SK-N-SH (cell line): ENCODE measurements around the gene ANKH. TPM values are rescaled to one million over a fixed set of nuclear protein-coding genes. Genes with fewer than 3 reads are reported as not detected.

Experiments
- CTCF ChIA-PET: fragments of 300-600, 350-600 bp; formaldehyde crosslinking; extraction: SDS; loops from one replicate; lab custom pipeline; 2021; lab: Yijun Ruan, JAX
- POLR2A ChIA-PET: fragments of 350-600 bp; sonication (Branson Sonifier 250); formaldehyde crosslinking; extraction: SDS; loops from one replicate; lab custom pipeline; 2020; ENCODE audit warnings: antibody characterized with exemption, inconsistent platforms; lab: Yijun Ruan, JAX
- DNase-seq: peaks from one replicate; pipeline ENCODE4 v3.0.0; 2012
- H2AFZ ChIP-seq: fragments of 200-600 bp; sonication (generic); 2 replicates; pipeline ENCODE4 v1.8.1; 2016; ENCODE audit warnings: antibody characterized with exemption, mild to moderate bottlenecking, low read depth
- H3F3A ChIP-seq: fragments of 200-600 bp; sonication (generic); replicated peaks from 2 replicates; pipeline ENCODE3; 2016; ENCODE audit warnings: antibody characterized with exemption, mild to moderate bottlenecking; ENCODE audit not compliant: insufficient read depth
- H3K27ac ChIP-seq, 2 experiments: fragments of 200-500 bp in 1 of 2; fragments of 200-600 bp in 1 of 2; sonication (Bioruptor generic) in 1 of 2; sonication (generic), shearing (Covaris generic) in 1 of 2; 2 replicates each; pipeline versions ENCODE4 v1.5.1 to v1.6.1; 2014 to 2016; ENCODE audit warnings: low read depth in 2 of 2, inconsistent platforms in 1 of 2, low read length in 1 of 2, mild to moderate bottlenecking in 1 of 2, mixed read lengths in 1 of 2
- H3K27me3 ChIP-seq: fragments of 200-600 bp; sonication (generic), shearing (Covaris generic); 2 replicates; pipeline ENCODE4 v1.6.1; 2016; ENCODE audit warnings: mixed run types; ENCODE audit not compliant: insufficient read depth
- H3K36me3 ChIP-seq, 2 experiments: fragments of 200-500 bp in 1 of 2; fragments of 200-600 bp in 1 of 2; sonication (Bioruptor generic) in 1 of 2; sonication (generic) in 1 of 2; replicated peaks in 1 of 2; 2 replicates each; pipeline versions ENCODE3 to v1.5.1; 2014 to 2016; ENCODE audit warnings: low read length in 1 of 2, mild to moderate bottlenecking in 1 of 2; ENCODE audit not compliant: insufficient read depth in 2 of 2, control insufficient read depth in 1 of 2
- H3K4me1 ChIP-seq, 2 experiments: fragments of 200-500 bp in 1 of 2; fragments of 200-600 bp in 1 of 2; sonication (Bioruptor generic) in 1 of 2; sonication (generic), shearing (Covaris generic) in 1 of 2; 2 replicates each; pipeline versions ENCODE4 v1.5.1 to v1.6.1; 2014 to 2016; ENCODE audit warnings: low read depth in 1 of 2, low read length in 1 of 2, mixed run types in 1 of 2; ENCODE audit not compliant: insufficient read depth in 2 of 2, control insufficient read depth in 1 of 2
- H3K4me2 ChIP-seq: fragments of 200-600 bp; sonication (generic), shearing (Covaris generic); 2 replicates; pipeline ENCODE4 v1.6.1; 2017; ENCODE audit warnings: mixed run types
- H3K4me3 ChIP-seq, 2 experiments: fragments of 200-500 bp in 1 of 2; fragments of 200-600 bp in 1 of 2; sonication (Bioruptor generic) in 1 of 2; sonication (generic), shearing (Covaris generic) in 1 of 2; 2 replicates each; pipeline versions ENCODE4 v1.5.1 to v1.8.1; 2014 to 2016; ENCODE audit warnings: low read depth in 2 of 2, inconsistent platforms in 1 of 2, low read length in 1 of 2, mild to moderate bottlenecking in 1 of 2, mixed read lengths in 1 of 2, moderate library complexity in 1 of 2
- H3K79me2 ChIP-seq: fragments of 200-600 bp; sonication (generic); 2 replicates; pipeline ENCODE4 v1.8.1; 2017; ENCODE audit warnings: mild to moderate bottlenecking; ENCODE audit not compliant: insufficient read depth
- H3K9ac ChIP-seq: fragments of 200-600 bp; sonication (generic); 2 replicates; pipeline ENCODE4 v1.6.1; 2017; ENCODE audit warnings: mixed run types
- H3K9me2 ChIP-seq: fragments of 200-600 bp; sonication (generic); 2 replicates; pipeline ENCODE4 v1.6.1; 2017; ENCODE audit warnings: mixed run types
- H3K9me3 ChIP-seq: fragments of 200-600 bp; sonication (generic); 2 replicates; pipeline ENCODE4 v1.6.1; 2017; ENCODE audit warnings: mixed run types, mild to moderate bottlenecking, moderate library complexity
- H4K20me1 ChIP-seq: fragments of 200-600 bp; sonication (generic); 2 replicates; pipeline ENCODE4 v1.6.1; 2017; ENCODE audit warnings: mild to moderate bottlenecking, mixed run types; ENCODE audit not compliant: insufficient read depth
- FOXJ3 ChIP-seq: sonication (generic); formaldehyde crosslinking; IDR thresholded peaks from 2 replicates; pipeline ENCODE4 v1.5.1; 2020; ENCODE audit warnings: mild to moderate bottlenecking, missing genetic modification reagents
- FOXM1 ChIP-seq: IDR thresholded peaks from 2 replicates; pipeline ENCODE4 v1.4.0; 2012; ENCODE audit warnings: low read depth, mild to moderate bottlenecking
- GABPA ChIP-seq: IDR thresholded peaks from 2 replicates; pipeline ENCODE4 v1.4.0; 2012; ENCODE audit warnings: low read depth, mild to moderate bottlenecking
- GATA2 ChIP-seq: sonication (generic); formaldehyde crosslinking; IDR thresholded peaks from 2 replicates; pipeline ENCODE4 v1.5.0; 2020; ENCODE audit warnings: mild to moderate bottlenecking, missing genetic modification reagents
- JUND ChIP-seq: IDR thresholded peaks from 2 replicates; pipeline ENCODE4 v1.4.0; 2012
- MAX ChIP-seq: IDR thresholded peaks from 2 replicates; pipeline ENCODE4 v1.4.0; 2012; ENCODE audit warnings: low read depth
- MEF2A ChIP-seq: IDR thresholded peaks from 2 replicates; pipeline ENCODE4 v1.4.0; 2012; ENCODE audit warnings: low read depth, borderline replicate concordance
- MXI1 ChIP-seq: IDR thresholded peaks from 2 replicates; pipeline ENCODE4 v1.6.1; 2012; ENCODE audit warnings: mild to moderate bottlenecking, low read depth, low read length, improper control_type of control experiment
- PBX3 ChIP-seq: IDR thresholded peaks from 2 replicates; pipeline ENCODE4; 2012
- POLR2AphosphoS5 ChIP-seq: IDR thresholded peaks from 2 replicates; pipeline ENCODE4 v1.6.1; 2012; ENCODE audit warnings: low read depth, low read length
- RCOR1 ChIP-seq: fragments of 150-350 bp; IDR thresholded peaks from 2 replicates; pipeline ENCODE4 v1.6.1; 2017; ENCODE audit warnings: antibody characterized with exemption, low read length
- REST ChIP-seq: IDR thresholded peaks from 2 replicates; pipeline ENCODE4 v1.6.1; 2012; ENCODE audit warnings: mild to moderate bottlenecking, low read depth, low read length, moderate library complexity
- TCF12 ChIP-seq: IDR thresholded peaks from 2 replicates; pipeline ENCODE4 v1.4.0; 2012
- TEAD4 ChIP-seq: IDR thresholded peaks from 2 replicates; pipeline ENCODE4 v1.4.0; 2012; ENCODE audit warnings: mild to moderate bottlenecking, borderline replicate concordance; ENCODE audit not compliant: insufficient read depth
- USF1 ChIP-seq: IDR thresholded peaks from 2 replicates; pipeline ENCODE4 v1.4.0; 2012; ENCODE audit warnings: low read depth, borderline replicate concordance
- USF2 ChIP-seq: fragments of 150-350 bp; IDR thresholded peaks from 2 replicates; pipeline ENCODE4 v1.6.1; 2017; ENCODE audit warnings: antibody characterized with exemption, low read length, low read depth, borderline replicate concordance
- YY1 ChIP-seq: IDR thresholded peaks from 2 replicates; pipeline ENCODE4 v1.4.0; 2012; ENCODE audit warnings: low read depth, mild to moderate bottlenecking
- ZBTB33 ChIP-seq: IDR thresholded peaks from 2 replicates; pipeline ENCODE4 v1.4.0; 2012; ENCODE audit warnings: low read depth, borderline replicate concordance
- WGBS: methylation state at CpG from one replicate; pipeline ENCODE4 v1.1.6; 2017; ENCODE audit warnings: low lambda C conversion rate; 5-methylcytosine and 5-hydroxymethylcytosine counted together
- polyA plus RNA-seq, 3 experiments: library from polyadenylated mRNA; depleted of rRNA; stranded (reverse); fragments of >200 nt; gene quantifications; 2 replicates each; pipeline ENCODE4 v1.2.3, GENCODE V29; 2012

Gene ANKH
- polyA plus RNA-seq, 1 of the 3 experiments (the other 2 are of a cell fraction) = 22.0 TPM

GRCh38 chr5:14675865-14676300 is 195.7 kb downstream of the ANKH start:
- H4K20me1 ChIP-seq = peaks cover 46% of the 10 kb centered on the region
- H3K27ac ChIP-seq = peak overlapping the region in 1 of 2 experiments; percentile 39; a peak in 2 of 4 replicates
- H3K4me2 ChIP-seq = no peak overlapping the region
- no peak overlapping the region for H3K4me3 ChIP-seq
- H3K9me3 ChIP-seq = no peaks in the 10 kb centered on the region
- no peaks in the 10 kb centered on the region for H3K27me3 ChIP-seq
- WGBS = 76% methylated on average over 6 of the region's 6 CpGs
- no peak overlapping the region for H2AFZ ChIP-seq
- DNase-seq = peak; percentile 33
- no peaks in the 10 kb centered on the region for H3F3A ChIP-seq
- H3K36me3 ChIP-seq = peaks cover 31% of the 10 kb centered on the region in 2 experiments
- H3K4me1 ChIP-seq = peaks cover 4 to 31% of the 10 kb centered on the region in 2 experiments; a peak in 2 of 4 replicates
- H3K9me2 ChIP-seq = no peaks in the 10 kb centered on the region
- ChIA-PET POLR2A (no interaction called here), CTCF (interaction anchor here (1.0 to 2.5 kb wide), 4 partner anchors 10 to 27 kb away, joined by 3 to 12 read pairs (median 4); no protein-coding TSS in a partner anchor)
- TF ChIP-seq MAX (no peak), USF2 (no peak), FOXM1 (no peak), REST (no peak), ZBTB33 (no peak), TCF12 (no peak), RCOR1 (no peak), YY1 (no peak), PBX3 (no peak), USF1 (no peak), JUND (no peak), MEF2A (no peak), MXI1 (no peak), TEAD4 (no peak), FOXJ3 (no peak), GATA2 (no peak), POLR2AphosphoS5 (no peak), GABPA (no peak)
- H3K9ac ChIP-seq = no peak overlapping the region
- peaks cover 90% of the 10 kb centered on the region for H3K79me2 ChIP-seq
